Neural crest cell (in vitro differentiated cells): ENCODE results near the gene DUSP8. TPM values are rescaled to one million over a fixed set of nuclear protein-coding genes. Genes with fewer than 3 reads are reported as not detected.
A peak's percentile ranks its signal among the peaks of the same experiment; 100 is the strongest.

ENCODE experiments used
- DNase-seq: peaks from one replicate; pipeline ENCODE4 v3.0.0; 2021; ENCODE audit warnings: low read depth, mixed read lengths, low spot score
- H3K27ac Mint-ChIP-seq: one replicate; pipeline ENCODE4 v1.8.0; 2021; ENCODE audit warnings: mild to moderate bottlenecking, mixed read lengths; ENCODE audit not compliant: unreplicated experiment
- H3K27me3 Mint-ChIP-seq: 2 replicates; pipeline ENCODE4 v1.8.0; 2021; ENCODE audit warnings: low read depth, mild to moderate bottlenecking, mixed read lengths
- H3K36me3 Mint-ChIP-seq: 2 replicates; pipeline ENCODE4 v1.8.0; 2021; ENCODE audit warnings: low read depth, mild to moderate bottlenecking, mixed read lengths
- H3K4me1 Mint-ChIP-seq: 2 replicates; pipeline ENCODE4 v1.8.0; 2021; ENCODE audit warnings: mixed read lengths
- H3K4me3 Mint-ChIP-seq: one replicate; pipeline ENCODE4 v1.8.0; 2021; ENCODE audit warnings: mild to moderate bottlenecking, mixed read lengths
- H3K9me3 Mint-ChIP-seq: 2 replicates; pipeline ENCODE4 v1.8.0; 2021; ENCODE audit warnings: mixed read lengths
- CTCF ChIP-seq: fragments of 200-600 bp; sonication (generic); conservative IDR thresholded peaks from 2 replicates; pipeline ENCODE4 v1.5.0; 2021; ENCODE audit warnings: antibody characterized with exemption, mild to moderate bottlenecking
- total RNA-seq: library from RNA; stranded (reverse); gene quantifications from 2 replicates; pipeline ENCODE4 v1.2.1, GENCODE V29; 2021

The DUSP8 gene
- total RNA-seq, 1 donor from 2014 or later = 10.1 TPM

DNA sequence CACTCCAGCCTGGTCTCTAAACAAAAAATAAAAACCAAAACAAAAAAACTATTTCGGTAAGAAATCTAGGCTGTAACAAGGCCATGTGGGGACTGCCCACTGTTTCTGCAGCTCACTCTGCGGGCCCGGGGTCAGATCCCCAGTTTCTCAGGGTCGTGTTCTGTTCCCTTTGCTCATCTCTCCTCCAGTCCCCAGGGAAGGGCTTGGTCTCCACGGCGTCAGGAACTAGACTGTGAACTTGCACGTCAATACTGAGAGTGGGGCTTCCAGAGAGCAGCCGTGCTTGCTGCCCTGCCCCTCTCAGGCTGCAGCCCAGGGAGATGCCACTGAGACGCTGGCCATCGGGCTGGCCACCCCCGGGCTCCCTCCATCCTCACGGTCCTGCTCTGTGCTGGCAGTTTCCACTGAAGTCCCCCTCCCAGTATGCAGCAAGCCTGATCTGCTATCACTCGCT is 51.8 kb downstream of the DUSP8 start:
- Mint-ChIP-seq H3K4me1 (peaks cover 9% of the 10 kb centered on the region), H3K36me3 (no peaks in the 10 kb centered on the region), H3K27ac (no peak overlapping the region), H3K9me3 (no peaks in the 10 kb centered on the region), H3K4me3 (no peak overlapping the region), H3K27me3 (no peaks in the 10 kb centered on the region)
- no peak for DNase-seq
- no peak for TF ChIP-seq CTCF

- no peak for DNase-seq
- Mint-ChIP-seq H3K27me3 (no peaks in the 10 kb centered on the region), H3K36me3 (no peaks in the 10 kb centered on the region), H3K9me3 (no peaks in the 10 kb centered on the region), H3K4me1 (peaks cover 12% of the 10 kb centered on the region), H3K4me3 (no peak overlapping the region), H3K27ac (peak overlapping the region; percentile 67)
- no peak for TF ChIP-seq CTCF
Measured at GRCh38 chr11:1519028-1520010, 52.8 kb downstream of the DUSP8 start.

DNA sequence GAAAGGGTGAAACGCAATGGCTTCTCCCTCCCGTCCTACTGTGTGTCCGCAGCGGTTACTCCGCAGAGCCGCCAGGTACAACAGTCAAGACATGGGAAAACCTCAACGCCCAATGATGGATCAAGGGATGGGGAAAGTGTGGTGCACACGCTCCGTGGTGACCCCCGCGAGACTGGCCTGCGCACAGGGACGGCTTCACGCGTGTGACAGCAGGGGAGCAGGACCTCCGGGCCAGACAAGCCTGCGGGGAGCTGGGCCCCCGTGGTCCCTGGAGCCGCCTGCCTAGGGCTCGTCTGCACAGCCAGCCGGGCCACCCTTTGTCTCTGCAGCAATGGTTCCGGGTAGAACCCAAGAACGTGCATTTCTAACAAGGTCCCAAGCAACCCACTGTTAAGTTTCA is 53.8 kb downstream of the DUSP8 start:
- no peak for DNase-seq
- Mint-ChIP-seq H3K27me3 (no peaks in the 10 kb centered on the region), H3K9me3 (no peaks in the 10 kb centered on the region), H3K27ac (no peak overlapping the region), H3K4me3 (no peak overlapping the region), H3K4me1 (peaks cover 20% of the 10 kb centered on the region), H3K36me3 (no peaks in the 10 kb centered on the region)
- no peak for TF ChIP-seq CTCF

GRCh38 chr11:1517117-1518005 is 54.7 kb downstream of the DUSP8 start:
- Mint-ChIP-seq H3K4me1 (peaks cover 24% of the 10 kb centered on the region), H3K27ac (peak overlapping the region; percentile 84), H3K27me3 (no peaks in the 10 kb centered on the region), H3K4me3 (no peak overlapping the region), H3K36me3 (no peaks in the 10 kb centered on the region), H3K9me3 (no peaks in the 10 kb centered on the region)
- TF ChIP-seq CTCF = no peak
- DNase-seq = no peak

DNA sequence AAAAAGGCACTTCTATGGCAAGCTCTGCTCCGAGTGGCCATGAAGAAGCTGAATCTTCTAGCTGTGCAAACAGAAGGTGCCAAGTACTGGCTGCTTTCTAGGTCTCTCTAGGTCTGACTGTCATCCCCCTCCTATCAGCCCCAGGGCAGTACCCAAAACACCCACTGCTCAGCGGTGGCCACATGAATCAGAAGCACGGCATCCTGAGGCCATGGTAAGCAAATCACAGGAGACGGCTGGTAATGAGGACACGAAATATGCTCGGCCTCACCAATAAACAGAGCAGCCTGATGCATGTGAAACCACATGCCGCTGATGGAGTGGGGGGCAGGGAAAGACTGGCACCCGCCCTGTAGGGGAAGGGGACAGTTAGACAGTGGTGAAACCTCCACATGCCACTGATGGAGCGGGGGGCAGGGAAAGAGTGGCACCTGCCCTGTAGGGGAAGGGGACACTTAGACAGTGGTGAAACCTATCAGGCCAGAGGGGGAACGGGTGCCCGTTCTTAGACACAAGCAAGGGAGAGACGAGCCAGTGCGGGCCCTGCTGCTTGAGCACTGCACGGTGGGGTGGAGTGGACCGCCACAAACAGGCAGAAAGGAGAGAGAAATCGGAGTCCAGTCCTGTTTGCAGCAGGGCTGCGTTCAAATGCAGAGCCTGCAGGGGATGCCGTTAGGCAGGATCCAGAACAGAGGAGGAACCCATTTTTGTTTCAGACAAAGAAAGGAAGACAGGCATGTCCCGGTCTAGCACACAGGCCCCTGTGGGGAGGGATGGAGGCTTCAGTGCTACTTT is 55.6 kb downstream of the DUSP8 start:
- no peaks in the 10 kb centered on the region for H3K9me3 Mint-ChIP-seq
- TF ChIP-seq CTCF = no peak
- no peaks in the 10 kb centered on the region for H3K36me3 Mint-ChIP-seq
- no peaks in the 10 kb centered on the region for H3K27me3 Mint-ChIP-seq
- H3K4me1 Mint-ChIP-seq = peaks cover 24% of the 10 kb centered on the region
- H3K27ac Mint-ChIP-seq = no peak overlapping the region
- H3K4me3 Mint-ChIP-seq = no peak overlapping the region
- no peak for DNase-seq
